SU-DHL-6 (cell line): Measurements from ENCODE around the gene SUMO4.

Experiments
- EZH2phosphoT487 ChIP-seq: fragments of 200-600 bp; sonication (generic), shearing (Covaris generic); conservative IDR thresholded peaks from 2 replicates; pipeline ENCODE4 v1.6.1; 2018; ENCODE audit warnings: mild to moderate bottlenecking, antibody characterized with exemption, low read length, moderate library complexity, mixed read lengths
- TF ChIP-seq, protein P1 (sequence below): fragments of 200-600 bp; sonication (generic); IDR thresholded peaks from one replicate; pipeline ENCODE4 v1.5.1; 2017; ENCODE audit warnings: antibody characterized with exemption, mild to moderate bottlenecking, low read length, moderate library complexity; ENCODE audit not compliant: insufficient read depth, poor library complexity, severe bottlenecking

DNA sequence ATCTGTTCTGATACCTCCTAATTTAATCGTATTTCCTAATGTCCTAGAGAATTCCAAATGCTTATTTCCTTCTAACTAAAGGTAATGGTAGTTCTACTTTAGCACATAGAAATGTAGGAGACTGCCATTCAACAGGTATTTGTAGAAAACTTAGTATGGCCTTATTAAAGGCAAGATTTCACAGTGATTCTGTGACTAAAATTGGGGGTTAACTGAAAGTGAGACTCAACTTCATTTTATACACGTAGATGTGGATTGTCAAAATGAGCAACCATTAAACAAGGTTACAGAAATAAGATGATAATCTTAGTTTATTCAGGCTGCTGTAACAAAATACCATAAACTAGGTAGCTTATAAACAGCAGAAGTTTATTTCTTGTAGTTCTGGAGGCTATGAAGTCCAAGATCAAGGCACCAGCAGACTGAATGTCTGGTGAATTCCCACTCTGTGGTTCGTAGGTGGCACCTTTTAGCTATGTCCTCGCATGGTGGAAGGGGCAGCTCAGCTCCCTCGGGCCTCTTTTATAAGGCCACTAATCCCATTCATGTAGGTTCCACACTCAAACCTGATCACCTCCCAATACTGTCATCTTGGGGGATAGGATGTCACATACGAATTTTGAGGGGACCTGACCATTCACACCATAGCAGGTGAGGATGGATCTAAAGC, 43.8 kb upstream of the SUMO4 start:
- TF ChIP-seq, protein P1, sequence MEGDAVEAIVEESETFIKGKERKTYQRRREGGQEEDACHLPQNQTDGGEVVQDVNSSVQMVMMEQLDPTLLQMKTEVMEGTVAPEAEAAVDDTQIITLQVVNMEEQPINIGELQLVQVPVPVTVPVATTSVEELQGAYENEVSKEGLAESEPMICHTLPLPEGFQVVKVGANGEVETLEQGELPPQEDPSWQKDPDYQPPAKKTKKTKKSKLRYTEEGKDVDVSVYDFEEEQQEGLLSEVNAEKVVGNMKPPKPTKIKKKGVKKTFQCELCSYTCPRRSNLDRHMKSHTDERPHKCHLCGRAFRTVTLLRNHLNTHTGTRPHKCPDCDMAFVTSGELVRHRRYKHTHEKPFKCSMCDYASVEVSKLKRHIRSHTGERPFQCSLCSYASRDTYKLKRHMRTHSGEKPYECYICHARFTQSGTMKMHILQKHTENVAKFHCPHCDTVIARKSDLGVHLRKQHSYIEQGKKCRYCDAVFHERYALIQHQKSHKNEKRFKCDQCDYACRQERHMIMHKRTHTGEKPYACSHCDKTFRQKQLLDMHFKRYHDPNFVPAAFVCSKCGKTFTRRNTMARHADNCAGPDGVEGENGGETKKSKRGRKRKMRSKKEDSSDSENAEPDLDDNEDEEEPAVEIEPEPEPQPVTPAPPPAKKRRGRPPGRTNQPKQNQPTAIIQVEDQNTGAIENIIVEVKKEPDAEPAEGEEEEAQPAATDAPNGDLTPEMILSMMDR: no peak
- no peak for TF ChIP-seq EZH2phosphoT487
